ENCODE results near the gene FGD3. TPM values are rescaled to one million over a fixed set of nuclear protein-coding genes. Genes with fewer than 3 reads are reported as not detected.

Gene FGD3
- total RNA-seq, 6 experiments from 2014 or later = 1.7 to 3.1 (median 2.4) TPM

DNA sequence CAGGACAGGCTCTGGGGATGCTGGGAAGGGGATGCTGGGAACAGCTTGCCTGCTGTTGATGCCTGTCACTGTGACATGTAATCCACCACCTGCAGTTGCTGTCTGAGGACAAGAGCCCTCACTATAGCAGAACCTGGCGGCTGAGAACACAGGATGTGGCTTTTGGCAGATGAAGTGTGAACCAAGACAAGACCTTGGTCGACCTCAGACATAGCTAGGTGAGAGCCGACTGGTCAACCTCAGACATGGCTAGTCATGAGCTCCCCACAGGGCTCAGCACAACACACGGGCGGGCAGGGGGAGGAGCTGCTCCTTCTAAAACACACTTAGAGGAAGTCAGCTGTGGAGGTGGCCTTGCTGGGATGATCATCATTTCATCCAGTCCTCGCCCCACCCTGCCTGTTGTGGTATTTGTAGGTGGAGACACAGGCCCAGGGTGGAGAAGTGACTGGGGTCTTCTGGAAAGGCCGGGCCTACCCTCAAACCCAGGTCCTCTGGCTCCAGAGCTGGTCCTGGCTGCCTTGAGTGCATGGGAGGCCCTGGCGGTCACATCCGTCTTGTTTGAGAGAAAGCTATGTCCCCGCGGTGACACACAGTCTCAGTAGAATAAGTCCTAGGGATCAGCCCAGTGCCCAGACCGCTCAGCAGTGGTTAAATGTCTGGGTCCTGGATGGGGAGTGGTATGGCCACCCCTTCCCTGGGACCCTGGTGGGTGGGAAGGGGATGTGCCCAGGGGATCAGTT lies 117.2 kb downstream of the FGD3 start:
- peak in 3 of 4 donors; percentile 2 to 5 (median 3) for ATAC-seq
- WGBS (ENCODE audit: insufficient coverage, low coverage, low lambda C conversion rate, missing lambda C conversion rate) = 54% methylated on average over 3 of the region's 12 CpGs
- peaks cover 0 to 32% (median 15%) of the 10 kb centered on the region in 4 donors for H3K4me1 ChIP-seq
- H3K36me3 ChIP-seq = no peaks in the 10 kb centered on the region
- TF ChIP-seq CTCF (IDR thresholded peaks at IDR 0.05) (no peak), POLR2A (IDR thresholded peaks at IDR 0.05) (no peak)
- no peak overlapping the region for H3K4me3 ChIP-seq
- H3K9me3 ChIP-seq = no peaks in the 10 kb centered on the region
- no peak for DNase-seq
- no peaks in the 10 kb centered on the region for H3K27me3 ChIP-seq
- no peak overlapping the region for H3K27ac ChIP-seq
- intact Hi-C loops (cut with DNase I) = no loop called here

DNA sequence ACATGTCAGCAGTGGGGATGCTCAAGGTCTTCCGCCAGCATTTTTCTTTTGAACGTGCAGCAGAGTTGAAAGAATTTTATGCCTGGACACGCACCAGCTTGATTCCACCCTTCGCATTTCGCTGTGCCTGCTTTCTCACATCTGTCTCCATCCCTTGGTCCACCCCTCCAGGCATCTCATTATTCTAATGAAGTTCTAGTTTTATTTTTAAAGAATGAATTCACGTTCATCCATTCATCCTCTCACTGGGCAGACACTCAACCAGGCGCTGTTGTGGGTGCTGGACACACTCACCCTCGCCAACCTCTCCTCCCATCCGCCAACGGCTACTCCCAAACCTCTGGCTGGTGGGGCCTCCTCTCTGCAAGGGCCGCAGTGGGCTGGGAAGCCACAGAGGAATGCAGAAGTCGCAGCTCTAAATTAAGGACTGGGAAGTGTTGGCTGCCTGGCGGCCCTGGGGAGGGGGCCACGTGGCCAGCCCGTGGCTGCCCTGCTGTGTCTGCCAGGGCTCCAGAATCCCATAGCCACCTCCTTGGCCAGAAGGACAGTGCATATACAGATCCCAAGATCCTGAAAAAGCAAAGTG lies 117.9 kb downstream of the FGD3 start:
- DNase-seq = no peak
- intact Hi-C loops (cut with DNase I) = no loop called here
- TF ChIP-seq POLR2A (IDR thresholded peaks at IDR 0.05) (no peak), CTCF (IDR thresholded peaks at IDR 0.05) (no peak)
- Histone ChIP-seq H3K4me1 (peaks cover 0 to 25% (median 11%) of the 10 kb centered on the region in 4 donors), H3K36me3 (no peaks in the 10 kb centered on the region), H3K9me3 (no peaks in the 10 kb centered on the region), H3K4me3 (no peak overlapping the region), H3K27ac (no peak overlapping the region), H3K27me3 (no peaks in the 10 kb centered on the region)
- 65% methylated on average over 11 of the region's 15 CpGs for WGBS (ENCODE audit: insufficient coverage, low coverage, low lambda C conversion rate, missing lambda C conversion rate)
- ATAC-seq = no peak

GRCh38 chr9:93066978-93067603 lies 119.8 kb downstream of the FGD3 start:
- Histone ChIP-seq H3K36me3 (no peaks in the 10 kb centered on the region), H3K27me3 (no peaks in the 10 kb centered on the region), H3K4me1 (peaks cover 0 to 11% (median 4%) of the 10 kb centered on the region in 4 donors), H3K9me3 (no peaks in the 10 kb centered on the region), H3K27ac (no peak overlapping the region), H3K4me3 (no peak overlapping the region)
- no peak for ATAC-seq
- DNase-seq = no peak
- WGBS (ENCODE audit: insufficient coverage, low coverage, low lambda C conversion rate, missing lambda C conversion rate) = 64% methylated on average over 3 of the region's 3 CpGs
- intact Hi-C loops (cut with DNase I) = no loop called here
- no peak for TF ChIP-seq POLR2A (IDR thresholded peaks at IDR 0.05)
- no peak for TF ChIP-seq CTCF (IDR thresholded peaks at IDR 0.05)

GRCh38 chr9:93068956-93069355 lies 121.6 kb downstream of the FGD3 start:
- Histone ChIP-seq H3K9me3 (no peaks in the 10 kb centered on the region), H3K36me3 (no peaks in the 10 kb centered on the region), H3K27ac (no peak overlapping the region), H3K27me3 (no peaks in the 10 kb centered on the region), H3K4me3 (no peak overlapping the region), H3K4me1 (peaks cover 0 to 13% (median 0%) of the 10 kb centered on the region in 4 donors)
- 91% methylated on average over 4 of the region's 4 CpGs for WGBS (ENCODE audit: insufficient coverage, low coverage, low lambda C conversion rate, missing lambda C conversion rate)
- ATAC-seq (no peak), DNase-seq (no peak)
- intact Hi-C loops (cut with DNase I) = no loop called here
- TF ChIP-seq POLR2A (IDR thresholded peaks at IDR 0.05) (no peak), CTCF (IDR thresholded peaks at IDR 0.05) (no peak)

Data from right lobe of liver (tissue), 6 donors.